ENCODE results near the gene DEFB112. TPM values are rescaled to one million over a fixed set of nuclear protein-coding genes. Genes with fewer than 3 reads are reported as not detected.

The DEFB112 gene
- total RNA-seq, 1 experiment from 2014 or later: not detected

DNA sequence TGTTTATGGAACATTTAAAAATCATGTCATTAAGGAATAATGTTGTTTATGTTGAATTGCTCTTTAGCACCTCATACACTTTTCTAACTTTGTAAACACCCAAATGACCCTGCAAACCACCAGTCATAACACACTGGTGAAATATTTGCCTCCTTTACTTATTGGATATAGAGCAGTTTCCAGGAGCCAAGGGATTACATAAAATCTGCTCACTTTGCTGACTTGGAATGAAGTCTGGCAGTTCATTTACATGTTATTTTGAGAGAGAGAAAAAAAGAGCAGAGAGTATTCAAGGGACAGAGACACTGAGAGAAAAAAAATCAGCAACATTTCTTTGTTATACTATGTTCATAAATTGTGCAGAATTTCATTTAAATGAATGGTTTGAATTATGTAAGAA is 46.6 kb upstream of the DEFB112 start:
- no peak for TF ChIP-seq EZH2 (IDR thresholded peaks at IDR 0.05; ENCODE audit: low read depth)
- intact Hi-C loops (cut with micrococcal nuclease; ENCODE audit: unreplicated experiment): no loop called here
- Histone ChIP-seq H3K4me3 (no peak overlapping the region), H4K20me1 (ENCODE audit: insufficient read depth) (no peaks in the 10 kb centered on the region; the same call in 1 of the 2 replicates), H3K9me3 (ENCODE audit: insufficient read depth, low read depth) (no peaks in the 10 kb centered on the region), H3K27ac (no peak overlapping the region), H3K9me2 (ENCODE audit: insufficient read depth) (no peaks in the 10 kb centered on the region), H3K27me3 (ENCODE audit: insufficient read depth, low read depth) (no peaks in the 10 kb centered on the region), H3F3A (ENCODE audit: insufficient read depth, low read depth) (no peaks in the 10 kb centered on the region), H3K4me1 (replicated peaks; ENCODE audit: insufficient read depth) (no peaks in the 10 kb centered on the region), H2AFZ (no peak overlapping the region), H3K79me2 (ENCODE audit: low read depth) (no peaks in the 10 kb centered on the region), H3K36me3 (ENCODE audit: low read depth) (no peaks in the 10 kb centered on the region), H3K4me2 (no peak overlapping the region)
- no TSS peak for BruUV-seq (replicated peaks)
- no peak for DNase-seq
- ChIA-PET POLR2A (ENCODE audit: unreplicated experiment) (no interaction called here), CTCF (no interaction called here)

DNA sequence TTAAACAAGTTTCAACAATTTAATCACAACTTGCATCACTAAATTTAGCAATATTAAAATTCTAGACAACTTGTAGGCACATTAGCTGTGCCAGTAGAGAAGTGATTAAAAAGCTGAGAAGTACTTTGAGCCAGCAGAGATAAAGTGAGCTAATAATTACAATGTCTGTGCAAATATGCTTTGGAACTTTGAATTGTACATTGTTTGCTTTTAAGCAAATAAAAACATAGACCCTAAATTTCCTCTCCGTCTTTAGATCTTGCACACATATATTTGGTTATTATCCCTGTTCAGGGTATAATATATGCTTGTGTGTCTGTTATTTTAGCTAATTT is 44.2 kb upstream of the DEFB112 start:
- Histone ChIP-seq H3K36me3 (ENCODE audit: low read depth) (no peaks in the 10 kb centered on the region), H3K27me3 (ENCODE audit: insufficient read depth, low read depth) (no peaks in the 10 kb centered on the region), H3K4me2 (no peak overlapping the region), H3K27ac (no peak overlapping the region), H3K9me2 (ENCODE audit: insufficient read depth) (no peaks in the 10 kb centered on the region), H3K9me3 (ENCODE audit: insufficient read depth, low read depth) (no peaks in the 10 kb centered on the region), H3K4me1 (replicated peaks; ENCODE audit: insufficient read depth) (no peaks in the 10 kb centered on the region), H3F3A (ENCODE audit: insufficient read depth, low read depth) (no peaks in the 10 kb centered on the region), H4K20me1 (ENCODE audit: insufficient read depth) (no peaks in the 10 kb centered on the region; the same call in 1 of the 2 replicates), H3K4me3 (no peak overlapping the region), H2AFZ (no peak overlapping the region), H3K79me2 (ENCODE audit: low read depth) (no peaks in the 10 kb centered on the region)
- intact Hi-C loops (cut with micrococcal nuclease; ENCODE audit: unreplicated experiment): no loop called here
- no TSS peak for BruUV-seq (replicated peaks)
- TF ChIP-seq EZH2 (IDR thresholded peaks at IDR 0.05; ENCODE audit: low read depth): no peak
- TF ChIP-seq, protein P1, sequence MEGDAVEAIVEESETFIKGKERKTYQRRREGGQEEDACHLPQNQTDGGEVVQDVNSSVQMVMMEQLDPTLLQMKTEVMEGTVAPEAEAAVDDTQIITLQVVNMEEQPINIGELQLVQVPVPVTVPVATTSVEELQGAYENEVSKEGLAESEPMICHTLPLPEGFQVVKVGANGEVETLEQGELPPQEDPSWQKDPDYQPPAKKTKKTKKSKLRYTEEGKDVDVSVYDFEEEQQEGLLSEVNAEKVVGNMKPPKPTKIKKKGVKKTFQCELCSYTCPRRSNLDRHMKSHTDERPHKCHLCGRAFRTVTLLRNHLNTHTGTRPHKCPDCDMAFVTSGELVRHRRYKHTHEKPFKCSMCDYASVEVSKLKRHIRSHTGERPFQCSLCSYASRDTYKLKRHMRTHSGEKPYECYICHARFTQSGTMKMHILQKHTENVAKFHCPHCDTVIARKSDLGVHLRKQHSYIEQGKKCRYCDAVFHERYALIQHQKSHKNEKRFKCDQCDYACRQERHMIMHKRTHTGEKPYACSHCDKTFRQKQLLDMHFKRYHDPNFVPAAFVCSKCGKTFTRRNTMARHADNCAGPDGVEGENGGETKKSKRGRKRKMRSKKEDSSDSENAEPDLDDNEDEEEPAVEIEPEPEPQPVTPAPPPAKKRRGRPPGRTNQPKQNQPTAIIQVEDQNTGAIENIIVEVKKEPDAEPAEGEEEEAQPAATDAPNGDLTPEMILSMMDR (conservative IDR thresholded peaks at IDR 0.05): no peak
- ChIA-PET CTCF (no interaction called here), POLR2A (ENCODE audit: unreplicated experiment) (interaction anchor here (0.6 kb wide), 1 partner anchor 1037 kb away, joined by 3 read pairs; no protein-coding TSS in a partner anchor)
- DNase-seq: no peak

DNA sequence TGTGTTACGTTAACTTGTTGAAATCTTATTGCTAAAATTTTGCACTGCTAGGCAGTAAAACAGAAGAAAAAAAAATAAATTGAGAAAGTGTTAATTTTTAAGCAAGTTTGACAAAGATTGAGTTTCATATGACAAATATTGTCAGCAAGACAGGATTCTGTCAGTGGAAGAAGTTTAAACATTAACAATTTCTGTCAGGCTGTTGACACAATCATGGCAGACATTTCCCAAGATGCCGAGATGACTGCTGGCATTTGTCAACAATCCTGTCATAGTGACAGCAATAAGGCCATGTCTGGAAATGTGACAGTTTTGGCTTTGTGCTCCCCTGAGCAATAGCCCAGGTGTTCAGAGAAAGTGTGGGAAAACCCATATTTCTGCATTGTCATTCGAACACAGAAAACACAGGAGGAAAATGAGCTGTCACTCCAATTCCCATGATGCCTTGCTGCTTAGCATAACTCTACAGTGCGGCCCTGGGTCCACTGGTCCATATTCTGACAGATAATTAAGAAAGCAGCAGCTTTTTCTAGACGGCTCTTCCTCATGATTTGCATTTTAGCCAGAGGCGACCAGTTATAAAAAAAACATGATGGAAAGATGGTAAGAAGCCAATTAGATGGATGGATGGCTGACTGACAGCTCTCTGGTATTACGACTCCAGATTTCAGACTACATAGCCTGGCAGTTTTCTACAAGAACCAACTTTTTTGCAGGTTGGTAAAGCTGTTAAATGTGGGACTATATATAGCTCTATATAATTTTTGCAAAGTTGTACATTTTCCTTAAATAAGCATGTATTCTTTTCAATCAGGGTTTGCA is 43.6 kb upstream of the DEFB112 start:
- ChIA-PET CTCF (no interaction called here), POLR2A (ENCODE audit: unreplicated experiment) (interaction anchor here (0.6 kb wide), 1 partner anchor 1038 kb away, joined by 3 read pairs; no protein-coding TSS in a partner anchor)
- H3K4me2 ChIP-seq: no peak overlapping the region
- no peaks in the 10 kb centered on the region for H3K27me3 ChIP-seq (ENCODE audit: insufficient read depth, low read depth)
- H3K36me3 ChIP-seq (ENCODE audit: low read depth): no peaks in the 10 kb centered on the region
- H3K4me1 ChIP-seq (replicated peaks; ENCODE audit: insufficient read depth): no peaks in the 10 kb centered on the region
- H3K79me2 ChIP-seq (ENCODE audit: low read depth): no peaks in the 10 kb centered on the region
- H3K27ac ChIP-seq: no peak overlapping the region
- H4K20me1 ChIP-seq (ENCODE audit: insufficient read depth): no peaks in the 10 kb centered on the region; the same call in 1 of the 2 replicates
- intact Hi-C loops (cut with micrococcal nuclease; ENCODE audit: unreplicated experiment): no loop called here
- no peaks in the 10 kb centered on the region for H3K9me3 ChIP-seq (ENCODE audit: insufficient read depth, low read depth)
- TF ChIP-seq, protein P1 (conservative IDR thresholded peaks at IDR 0.05): no peak
- no peak for TF ChIP-seq EZH2 (IDR thresholded peaks at IDR 0.05; ENCODE audit: low read depth)
- H3F3A ChIP-seq (ENCODE audit: insufficient read depth, low read depth): no peaks in the 10 kb centered on the region
- BruUV-seq (replicated peaks): no TSS peak
- no peak overlapping the region for H3K4me3 ChIP-seq
- no peak overlapping the region for H2AFZ ChIP-seq
- no peaks in the 10 kb centered on the region for H3K9me2 ChIP-seq (ENCODE audit: insufficient read depth)
- DNase-seq: no peak
